ENCODE measurements around the gene RPLP2.
A peak's percentile ranks its signal among the peaks of the same experiment; 100 is the strongest.

Gene RPLP2

GRCh38 chr11:774873-775592 is 34.7 kb upstream of the RPLP2 start:
- DNase-seq, result no peak

DNA sequence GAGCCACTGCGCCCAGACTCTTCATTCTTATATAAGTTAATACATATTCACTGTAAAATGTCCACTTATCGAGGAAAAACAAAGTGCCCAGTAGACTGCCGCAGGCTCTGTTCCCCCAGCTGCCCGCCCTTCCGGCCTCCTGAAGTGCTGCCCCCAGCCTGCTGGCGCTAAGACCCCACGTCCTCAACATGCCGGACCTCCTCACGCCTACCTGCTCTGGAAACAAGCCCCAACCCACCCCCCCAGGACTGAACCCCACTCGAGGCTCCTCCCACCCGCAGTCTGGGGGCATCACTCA is 33.6 kb upstream of the RPLP2 start:
- DNase-seq, result no peak

GRCh38 chr11:776561-777287 is 33.0 kb upstream of the RPLP2 start:
- no peak for DNase-seq

DNA sequence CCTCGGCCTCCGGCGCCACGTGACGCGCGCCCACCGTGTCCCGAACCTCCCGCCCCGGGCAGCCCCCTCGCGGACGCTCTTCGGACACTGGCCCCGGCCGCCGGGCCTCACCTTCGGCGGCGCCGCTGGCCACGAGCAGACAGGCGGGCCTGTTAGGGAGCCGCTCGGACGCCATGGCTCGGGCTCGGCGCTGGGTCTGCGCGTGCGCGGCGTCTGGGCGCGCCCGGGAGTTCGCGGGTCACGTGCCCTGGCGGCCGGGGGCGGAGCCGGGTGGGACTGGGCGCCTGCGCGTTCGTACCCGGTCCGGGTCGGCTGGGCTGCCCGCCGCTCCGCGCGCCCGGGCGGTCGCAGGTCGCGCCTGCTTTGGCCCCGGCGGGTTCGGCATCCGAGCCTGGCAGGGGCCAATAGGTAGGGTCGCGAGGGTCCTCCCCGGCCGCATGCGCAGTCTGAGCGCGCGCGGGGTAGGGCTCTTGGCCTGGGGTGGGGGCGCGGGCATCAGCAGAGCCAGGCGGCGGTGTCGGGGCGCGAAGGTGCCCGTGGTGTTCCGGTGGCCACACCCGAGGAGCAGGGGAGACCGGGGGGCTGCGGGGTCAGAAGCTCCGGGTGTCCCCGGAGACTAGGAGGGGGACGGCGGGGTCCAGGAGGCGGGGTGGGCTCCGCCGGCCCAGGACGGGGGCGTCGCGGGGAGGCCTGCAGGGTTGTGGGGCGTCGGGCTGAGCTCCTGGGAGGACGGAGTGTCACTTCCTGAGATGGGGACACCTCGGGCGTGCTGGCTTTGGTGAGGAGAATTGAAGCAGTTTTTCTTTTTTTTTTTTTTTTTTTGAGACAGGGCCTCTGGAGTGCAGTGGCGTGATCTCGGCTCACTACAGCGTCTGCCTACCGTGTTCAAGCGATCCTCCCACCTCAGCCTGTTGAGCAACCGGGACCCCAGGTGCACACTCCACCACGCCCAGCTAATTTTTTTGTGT is 32.2 kb upstream of the RPLP2 start, which contains the start of gene GATD1:
Gene GATD1 (minus strand): TSS at position 200 of the 968 bp plus-strand sequence. CDS start 25 bp downstream, at position 175.
- peak; percentile 93 for DNase-seq

DNA sequence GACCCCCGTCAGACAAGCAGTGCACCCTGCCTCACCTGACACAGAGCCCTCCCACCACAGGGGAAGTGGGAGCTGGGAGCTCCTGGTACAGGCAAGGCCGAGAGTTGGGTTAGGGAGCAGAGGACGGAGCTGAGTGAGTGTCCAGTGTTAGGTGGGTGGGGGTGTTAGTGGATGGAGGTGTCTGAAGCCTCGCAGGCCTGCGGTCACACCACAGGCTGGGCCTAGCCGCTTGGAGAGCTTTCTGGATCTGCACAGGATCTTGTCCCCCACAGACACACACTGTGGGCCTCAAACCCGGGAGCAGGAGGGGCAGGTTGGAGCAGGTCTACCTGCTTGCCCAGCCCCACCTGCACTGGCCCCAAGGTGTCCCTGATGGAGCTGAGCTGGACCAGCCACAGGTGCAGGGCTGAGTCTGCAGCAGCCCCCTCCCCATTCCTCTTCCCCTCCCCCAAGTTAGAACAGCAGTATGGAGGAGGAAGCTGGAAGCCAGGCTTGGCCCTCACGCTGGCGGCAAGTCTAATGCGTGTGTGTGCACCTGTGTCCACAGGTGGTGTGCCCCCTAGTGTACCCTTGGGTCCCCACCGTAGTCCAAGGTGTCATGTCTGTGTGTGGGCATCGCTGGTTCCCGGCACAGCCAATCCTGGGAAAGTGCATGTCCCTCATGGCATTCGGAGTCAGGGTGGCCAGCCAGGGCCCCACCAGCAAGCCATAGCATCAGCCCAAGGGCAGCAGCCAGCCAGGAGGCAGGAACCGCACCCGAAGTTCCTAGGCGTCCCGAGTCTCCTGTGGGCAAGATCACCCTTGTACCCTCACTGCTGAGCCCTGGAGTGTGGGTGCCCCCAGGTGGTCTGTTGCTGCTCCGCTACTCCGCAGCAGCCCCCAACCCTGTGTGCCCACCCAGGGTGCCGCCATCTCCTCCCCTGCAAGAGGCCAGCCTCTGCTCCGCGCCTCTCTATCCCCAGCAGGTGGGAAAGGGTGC is 30.5 kb upstream of the RPLP2 start:
- no peak for DNase-seq

- no peak for DNase-seq
Observed at GRCh38 chr11:779955-780532, 29.7 kb upstream of the RPLP2 start.

DNA sequence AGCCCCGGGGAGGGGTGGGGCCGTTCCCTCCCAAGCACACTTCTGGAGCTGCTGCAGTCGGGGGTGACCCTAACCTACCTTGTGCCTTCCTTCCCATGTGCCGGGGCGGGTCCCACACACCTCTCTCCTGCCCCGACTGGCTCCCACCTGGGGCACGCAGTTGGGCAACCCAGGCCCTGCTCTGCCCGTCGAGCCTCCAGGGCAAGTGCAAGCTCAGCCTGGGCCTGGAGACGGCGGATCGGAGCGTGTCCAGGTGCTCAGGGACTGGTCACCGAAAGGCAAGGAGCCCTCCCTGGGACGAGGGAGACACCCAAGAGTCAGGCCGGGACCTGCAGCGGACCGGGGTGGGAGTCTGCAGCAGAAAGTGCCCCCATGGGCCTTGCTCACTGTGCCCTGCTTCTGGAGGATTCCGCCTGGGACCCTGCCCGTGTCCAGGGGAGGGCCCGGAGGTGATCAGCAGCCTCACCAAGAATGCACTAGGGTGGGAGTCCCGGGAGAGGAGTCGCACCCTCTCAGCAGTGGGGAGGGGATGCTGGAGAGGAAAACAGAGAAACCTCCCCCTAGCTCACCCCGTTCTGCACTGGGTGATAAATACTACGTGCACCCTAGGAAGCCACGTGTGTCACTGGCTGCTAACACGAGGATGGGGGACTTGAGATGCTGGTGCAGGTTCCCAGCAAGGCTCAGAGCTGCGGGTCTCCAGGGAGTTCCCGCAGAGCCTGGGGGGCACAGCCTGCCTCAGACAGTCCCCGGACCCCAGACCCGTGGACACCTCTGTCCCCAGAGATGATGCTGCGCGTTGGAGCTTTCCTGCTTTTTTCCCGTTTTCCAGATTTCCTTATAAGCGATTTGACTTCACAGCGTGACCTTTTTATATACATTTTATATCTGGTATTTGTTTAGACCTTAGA is 27.2 kb upstream of the RPLP2 start:
- DNase-seq, result no peak

GRCh38 chr11:783581-784015 is 26.2 kb upstream of the RPLP2 start:
- peak; percentile 39 for DNase-seq

DNA sequence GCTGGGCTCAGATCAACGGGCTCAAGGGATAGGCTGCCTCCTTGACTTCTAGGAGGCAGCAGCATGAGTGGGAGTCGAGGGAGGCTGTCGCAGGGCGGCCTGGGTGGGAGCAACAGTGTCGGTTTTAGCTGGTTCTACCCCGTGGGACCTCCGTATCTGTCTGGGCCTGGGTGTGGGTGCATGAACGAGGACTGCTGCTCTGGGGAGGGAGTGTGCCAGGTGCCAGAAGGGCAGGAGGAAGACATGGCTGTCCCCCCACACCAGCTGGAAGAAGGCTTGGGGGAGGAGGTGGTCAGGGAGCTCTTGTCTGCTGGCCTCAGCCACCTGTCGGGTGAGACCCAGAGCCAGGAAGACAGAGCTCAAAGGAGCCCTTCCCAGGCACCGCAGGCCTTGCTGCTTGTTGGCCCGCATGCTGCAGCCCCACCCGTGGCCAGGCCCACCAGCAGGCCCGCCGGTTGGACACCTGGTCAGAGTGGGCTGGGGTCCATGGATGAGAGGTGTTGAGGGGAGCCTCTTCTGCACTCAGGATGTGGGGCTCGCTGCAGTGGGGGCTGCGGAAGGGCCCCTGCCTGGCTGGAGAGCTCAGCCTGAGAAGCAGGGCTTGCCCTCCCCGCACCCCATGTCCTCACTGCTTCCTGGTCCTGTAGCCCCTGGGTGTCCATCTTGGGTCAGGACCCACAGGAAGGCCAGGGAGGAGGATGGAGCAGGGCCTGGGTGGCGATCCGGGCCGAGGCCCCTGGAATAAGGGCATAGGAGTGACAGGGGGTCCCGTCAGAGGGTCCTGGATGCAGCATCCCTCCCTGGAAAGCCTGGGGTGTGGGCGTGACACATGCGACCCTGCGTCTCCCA is 23.3 kb upstream of the RPLP2 start:
- no peak for DNase-seq

DNA sequence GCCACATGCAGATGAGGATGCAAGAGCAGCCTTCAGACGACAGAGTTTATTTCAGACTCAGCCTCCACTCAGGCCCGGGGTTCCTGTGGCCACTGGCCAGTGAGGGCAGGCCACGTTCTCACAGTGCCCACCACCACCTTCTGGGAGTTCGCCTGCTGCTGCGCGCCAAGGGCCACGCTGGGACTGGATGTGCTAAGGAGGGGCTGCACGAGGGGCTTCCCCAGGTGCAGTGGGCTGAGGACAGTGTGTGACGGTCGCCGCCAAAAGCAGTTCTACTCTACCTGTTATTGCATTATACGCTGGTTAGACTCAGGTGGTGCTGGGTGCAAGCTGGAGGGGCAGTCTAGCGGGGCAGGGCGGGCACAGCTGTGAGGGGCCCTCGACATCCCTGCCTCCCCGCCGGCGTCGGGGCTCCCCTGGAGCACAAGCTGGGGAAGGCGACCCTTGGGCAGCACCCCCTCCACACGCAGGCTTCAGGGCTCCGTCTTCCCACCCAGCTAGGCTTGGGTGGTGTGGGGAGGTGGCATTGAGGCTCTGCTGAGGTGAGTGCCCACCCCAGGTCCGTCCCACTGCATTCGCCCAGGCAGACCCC is 22.6 kb upstream of the RPLP2 start:
- DNase-seq, result no peak

GRCh38 chr11:788009-788640 is 21.6 kb upstream of the RPLP2 start:
- DNase-seq, result no peak

- DNase-seq, result no peak
Observed at GRCh38 chr11:788953-789940, 20.5 kb upstream of the RPLP2 start.

- peak; percentile 46 for DNase-seq
Observed at GRCh38 chr11:789943-790342, 19.8 kb upstream of the RPLP2 start, which contains the start of gene CEND1. CEND1 (minus strand) TSS chr11:790090; CDS start chr11:788576, 1,514 bp downstream.

DNA sequence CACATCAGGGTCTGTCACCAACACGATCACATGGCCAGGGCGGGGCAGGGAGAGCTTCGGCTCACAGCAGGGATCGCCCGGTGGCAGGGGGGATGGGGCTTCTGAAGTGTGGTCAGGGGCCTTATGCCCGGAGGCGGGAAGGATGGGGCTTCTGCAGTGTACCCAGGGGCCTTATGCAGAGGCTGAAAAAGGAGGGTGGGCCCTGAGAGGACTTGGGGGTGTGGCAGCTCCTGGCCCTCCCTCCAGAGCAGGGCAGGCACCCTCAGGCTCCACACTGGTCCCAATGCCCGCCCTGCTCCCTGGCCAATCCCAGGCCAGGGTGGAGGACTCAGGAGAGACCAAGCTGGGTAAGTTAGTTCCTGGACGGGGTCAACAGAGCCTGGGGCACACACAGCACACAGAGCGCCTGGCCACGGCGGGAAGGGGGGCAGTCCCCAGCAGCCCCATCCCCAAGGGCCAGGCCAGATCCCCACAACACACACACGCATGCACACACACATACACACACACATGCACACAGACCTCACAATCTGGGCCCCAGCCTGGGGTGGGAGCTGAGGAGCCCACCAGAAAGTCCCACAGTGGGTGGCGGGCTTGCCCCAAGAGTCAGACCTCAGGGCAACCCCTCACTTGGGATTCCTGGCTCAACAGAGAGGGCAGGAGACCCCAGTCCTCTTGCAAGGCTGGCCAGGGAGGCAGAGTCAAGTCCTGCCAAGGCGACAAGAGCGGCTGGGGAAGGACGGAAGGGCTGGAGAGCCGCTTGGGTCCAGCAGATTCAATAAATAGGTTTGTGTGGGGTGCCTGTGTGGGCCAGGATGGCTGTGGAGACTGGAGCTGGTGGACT is 18.8 kb upstream of the RPLP2 start:
- DNase-seq, result no peak

DNA sequence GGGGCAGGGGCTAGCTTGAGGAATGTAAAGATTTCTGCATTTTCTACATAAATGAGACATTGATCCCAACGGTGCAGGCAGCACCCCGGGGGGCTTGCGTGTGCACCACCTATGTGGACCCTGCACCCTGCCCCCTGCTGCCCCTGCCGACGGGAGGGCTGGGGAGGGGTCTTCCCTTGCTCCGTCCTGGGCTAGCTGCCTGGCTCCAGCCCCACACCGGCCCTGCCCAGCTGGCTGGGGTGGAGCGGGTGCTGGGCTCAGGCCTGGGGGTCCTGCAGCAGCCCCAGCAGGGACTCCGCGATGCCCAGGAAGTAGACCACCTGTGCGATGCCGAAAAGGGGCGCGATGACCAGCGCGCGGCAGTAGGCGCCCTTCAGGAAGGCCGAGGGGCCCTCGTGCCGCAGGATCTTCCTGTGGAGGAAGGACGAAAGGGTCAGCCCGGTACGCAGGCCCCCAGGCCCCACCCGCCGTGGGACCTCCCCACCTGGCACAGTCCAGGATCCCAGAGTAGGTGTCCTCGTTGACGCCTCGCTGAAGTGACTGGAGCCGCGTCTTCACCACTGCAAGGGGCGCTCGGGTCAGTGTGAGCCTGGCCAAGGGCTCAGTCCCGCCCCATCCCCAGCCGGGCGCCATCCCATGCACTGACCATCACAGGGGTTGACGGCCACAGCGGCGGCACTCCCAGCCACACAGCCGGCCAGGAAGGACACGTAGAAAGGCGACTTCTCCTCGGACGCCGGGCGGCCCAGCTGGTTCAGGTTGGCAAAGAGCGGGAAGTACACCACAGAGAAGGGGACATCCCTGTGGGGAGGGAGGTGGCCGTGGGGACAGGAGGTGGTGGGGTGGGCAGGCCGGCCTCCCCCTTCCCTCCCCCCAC is 17.9 kb upstream of the RPLP2 start:
- DNase-seq, result no peak

DNA sequence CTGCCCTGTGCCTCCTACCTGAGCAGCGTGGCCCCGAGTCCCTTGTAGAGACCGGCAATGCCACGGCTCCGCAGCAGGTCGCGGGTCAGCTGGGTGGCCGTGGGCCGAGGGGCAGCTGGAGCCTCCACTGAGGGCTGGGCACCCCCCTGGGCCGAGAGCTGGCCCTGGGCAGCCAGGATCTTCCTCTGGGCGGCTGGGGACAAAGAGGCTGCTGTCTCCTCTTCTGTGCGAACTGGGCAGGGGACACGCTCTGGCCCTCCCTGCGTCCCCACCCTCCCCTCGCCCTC is 17.3 kb upstream of the RPLP2 start:
- no peak for DNase-seq
